Measurements from ENCODE around the gene PTDSS2.

Gene PTDSS2

GRCh38 chr11:520428-521176 is 70.5 kb downstream of the PTDSS2 start:
- Histone ChIP-seq H3K9ac (ENCODE audit: low read length) (no peak overlapping the region), H2BK5ac (ENCODE audit: low read depth, low read length, poor library complexity, severe bottlenecking) (no peak overlapping the region), H3K79me1 (replicated peaks; ENCODE audit: low read length, poor library complexity, severe bottlenecking) (peaks cover 2% of the 10 kb centered on the region), H3K27ac (ENCODE audit: low read length, poor library complexity, severe bottlenecking) (no peak overlapping the region), H2AFZ (ENCODE audit: low read depth, low read length) (no peak overlapping the region), H4K91ac (ENCODE audit: low read length) (no peak overlapping the region), H3K4me3 (ENCODE audit: insufficient read depth in 1 of 2, low read depth in 1 of 2, low read length in 2 of 2) (no peak overlapping the region), H3K4me1 (ENCODE audit: control insufficient read depth, insufficient read depth, low read depth, low read length) (peaks cover 13% of the 10 kb centered on the region), H2BK12ac (ENCODE audit: low read length in 2 of 2) (no peak overlapping the region), H3K36me3 (ENCODE audit: control insufficient read depth in 1 of 2, insufficient read depth in 2 of 2, low read depth in 1 of 2, low read length in 2 of 2) (peaks cover 0 to 3% of the 10 kb centered on the region in 2 experiments), H4K8ac (ENCODE audit: low read length) (no peak overlapping the region), H3K9me3 (ENCODE audit: control insufficient read depth, low read length) (peaks cover 3% of the 10 kb centered on the region), H2AK5ac (ENCODE audit: low read length, severe bottlenecking) (no peak overlapping the region), H3K23ac (ENCODE audit: low read length in 2 of 2) (no peak overlapping the region), H3K4me2 (ENCODE audit: low read length, poor library complexity, severe bottlenecking) (no peak overlapping the region), H2BK15ac (ENCODE audit: low read depth, poor library complexity, severe bottlenecking) (no peak overlapping the region), H3K4ac (ENCODE audit: low read depth in 1 of 2, low read length in 2 of 2) (no peak overlapping the region), H3K18ac (ENCODE audit: low read depth in 1 of 2, low read length in 2 of 2) (no peak overlapping the region), H2BK120ac (ENCODE audit: low read depth, low read length) (no peak overlapping the region), H3K14ac (ENCODE audit: low read length in 2 of 2) (no peak overlapping the region), H3K27me3 (ENCODE audit: control insufficient read depth in 1 of 2, insufficient read depth in 1 of 2, low read length in 2 of 2) (no peaks in the 10 kb centered on the region)
- WGBS, result 93% methylated on average over 39 of the region's 39 CpGs
- DNase-seq, result peak; percentile 20

GRCh38 chr11:521177-521688 is 71.2 kb downstream of the PTDSS2 start:
- Histone ChIP-seq H3K79me1 (replicated peaks; ENCODE audit: low read length, poor library complexity, severe bottlenecking) (peaks cover under 1% of the 10 kb centered on the region), H3K4me2 (ENCODE audit: low read length, poor library complexity, severe bottlenecking) (no peak overlapping the region), H3K36me3 (ENCODE audit: control insufficient read depth in 1 of 2, insufficient read depth in 2 of 2, low read depth in 1 of 2, low read length in 2 of 2) (peaks cover 0 to 3% of the 10 kb centered on the region in 2 experiments), H3K4ac (ENCODE audit: low read depth in 1 of 2, low read length in 2 of 2) (no peak overlapping the region), H3K9ac (ENCODE audit: low read length) (no peak overlapping the region), H2BK12ac (ENCODE audit: low read length in 2 of 2) (no peak overlapping the region), H3K27me3 (ENCODE audit: control insufficient read depth in 1 of 2, insufficient read depth in 1 of 2, low read length in 2 of 2) (no peaks in the 10 kb centered on the region), H4K8ac (ENCODE audit: low read length) (no peak overlapping the region), H3K9me3 (ENCODE audit: control insufficient read depth, low read length) (peaks cover 2% of the 10 kb centered on the region), H3K23ac (ENCODE audit: low read length in 2 of 2) (no peak overlapping the region), H2BK5ac (ENCODE audit: low read depth, low read length, poor library complexity, severe bottlenecking) (no peak overlapping the region), H2BK15ac (ENCODE audit: low read depth, poor library complexity, severe bottlenecking) (no peak overlapping the region), H3K14ac (ENCODE audit: low read length in 2 of 2) (no peak overlapping the region), H2AFZ (ENCODE audit: low read depth, low read length) (no peak overlapping the region), H2AK5ac (ENCODE audit: low read length, severe bottlenecking) (no peak overlapping the region), H3K4me1 (ENCODE audit: control insufficient read depth, insufficient read depth, low read depth, low read length) (peaks cover 13% of the 10 kb centered on the region), H3K18ac (ENCODE audit: low read depth in 1 of 2, low read length in 2 of 2) (no peak overlapping the region), H4K91ac (ENCODE audit: low read length) (no peak overlapping the region), H2BK120ac (ENCODE audit: low read depth, low read length) (no peak overlapping the region), H3K27ac (ENCODE audit: low read length, poor library complexity, severe bottlenecking) (no peak overlapping the region), H3K4me3 (ENCODE audit: insufficient read depth in 1 of 2, low read depth in 1 of 2, low read length in 2 of 2) (no peak overlapping the region)
- 97% methylated on average over 9 of the region's 10 CpGs for WGBS
- no peak for DNase-seq

DNA sequence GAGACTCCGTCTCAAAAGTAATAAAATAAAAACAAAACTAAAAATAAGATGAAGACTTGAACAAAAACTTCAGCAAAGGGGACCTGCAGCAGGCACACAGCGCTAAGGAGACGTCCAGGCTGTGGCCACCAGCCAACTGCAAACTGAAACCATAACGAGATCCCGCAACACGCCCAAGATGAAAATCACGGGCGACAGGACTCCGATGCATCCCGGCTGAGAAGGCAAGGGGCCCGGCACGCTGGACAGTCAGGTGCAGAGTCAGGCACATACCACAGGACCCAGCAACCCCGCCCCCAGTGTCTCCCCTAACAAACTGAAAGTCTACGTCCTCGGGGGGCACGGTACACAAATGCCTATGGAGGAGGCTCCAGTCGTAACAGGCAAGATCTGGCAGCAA is 76.1 kb downstream of the PTDSS2 start:
- Histone ChIP-seq H3K27ac (ENCODE audit: low read length, poor library complexity, severe bottlenecking) (no peak overlapping the region), H3K14ac (ENCODE audit: low read length in 2 of 2) (no peak overlapping the region), H4K91ac (ENCODE audit: low read length) (no peak overlapping the region), H3K18ac (ENCODE audit: low read depth in 1 of 2, low read length in 2 of 2) (no peak overlapping the region), H3K23ac (ENCODE audit: low read length in 2 of 2) (peak overlapping the region in 1 of 2 experiments; percentile 89), H3K9ac (ENCODE audit: low read length) (no peak overlapping the region), H3K27me3 (ENCODE audit: control insufficient read depth in 1 of 2, insufficient read depth in 1 of 2, low read length in 2 of 2) (no peaks in the 10 kb centered on the region), H2AK5ac (ENCODE audit: low read length, severe bottlenecking) (no peak overlapping the region), H2AFZ (ENCODE audit: low read depth, low read length) (no peak overlapping the region), H2BK5ac (ENCODE audit: low read depth, low read length, poor library complexity, severe bottlenecking) (no peak overlapping the region), H2BK12ac (ENCODE audit: low read length in 2 of 2) (no peak overlapping the region), H3K36me3 (ENCODE audit: control insufficient read depth in 1 of 2, insufficient read depth in 2 of 2, low read depth in 1 of 2, low read length in 2 of 2) (peaks cover 3 to 22% of the 10 kb centered on the region in 2 experiments), H3K4ac (ENCODE audit: low read depth in 1 of 2, low read length in 2 of 2) (no peak overlapping the region), H3K4me3 (ENCODE audit: insufficient read depth in 1 of 2, low read depth in 1 of 2, low read length in 2 of 2) (no peak overlapping the region), H3K9me3 (ENCODE audit: control insufficient read depth, low read length) (no peaks in the 10 kb centered on the region), H3K4me1 (ENCODE audit: control insufficient read depth, insufficient read depth, low read depth, low read length) (no peaks in the 10 kb centered on the region), H4K8ac (ENCODE audit: low read length) (no peak overlapping the region), H3K4me2 (ENCODE audit: low read length, poor library complexity, severe bottlenecking) (no peak overlapping the region), H3K79me1 (replicated peaks; ENCODE audit: low read length, poor library complexity, severe bottlenecking) (peaks cover 2% of the 10 kb centered on the region), H2BK15ac (ENCODE audit: low read depth, poor library complexity, severe bottlenecking) (no peak overlapping the region), H2BK120ac (ENCODE audit: low read depth, low read length) (no peak overlapping the region)
- DNase-seq, result no peak
- WGBS, result 93% methylated on average over 17 of the region's 17 CpGs

DNA sequence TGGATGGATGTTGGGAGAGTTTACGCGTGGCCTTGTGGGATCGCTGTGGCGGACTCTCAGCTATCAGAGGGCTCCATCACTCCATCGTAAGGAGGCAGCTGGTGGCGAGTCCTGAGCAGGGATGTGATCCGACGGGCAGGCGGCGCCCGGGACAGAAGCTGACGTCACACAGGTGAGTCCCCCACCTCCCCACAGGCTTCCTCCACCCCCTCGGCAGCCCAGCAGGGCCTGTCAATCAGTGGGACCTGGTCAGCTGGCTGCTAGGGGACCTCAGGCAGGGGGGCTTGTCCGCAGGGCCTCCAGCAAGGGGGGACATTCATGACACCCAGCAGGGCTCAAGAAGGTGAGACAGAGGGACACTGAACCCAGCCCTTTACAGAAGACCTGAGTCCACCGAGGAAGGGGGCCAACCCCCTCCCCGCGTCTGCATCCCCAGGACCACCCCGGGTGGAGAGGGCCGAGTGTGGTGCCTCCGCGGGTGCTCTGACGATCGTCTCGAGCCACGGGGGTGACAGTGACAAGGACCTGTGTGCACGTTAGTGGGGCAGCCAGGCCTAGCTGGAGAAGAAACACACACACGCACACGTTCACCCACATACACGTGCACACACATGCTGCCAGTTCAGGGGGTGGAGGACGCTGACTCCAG is 78.2 kb downstream of the PTDSS2 start:
- no peak overlapping the region for H2BK15ac ChIP-seq (ENCODE audit: low read depth, poor library complexity, severe bottlenecking)
- no peak overlapping the region for H3K27ac ChIP-seq (ENCODE audit: low read length, poor library complexity, severe bottlenecking)
- no peak overlapping the region for H2BK5ac ChIP-seq (ENCODE audit: low read depth, low read length, poor library complexity, severe bottlenecking)
- H3K23ac ChIP-seq (ENCODE audit: low read length in 2 of 2), result no peak overlapping the region
- H3K36me3 ChIP-seq (ENCODE audit: control insufficient read depth in 1 of 2, insufficient read depth in 2 of 2, low read depth in 1 of 2, low read length in 2 of 2), result peaks cover 21 to 43% of the 10 kb centered on the region in 2 experiments
- H3K4ac ChIP-seq (ENCODE audit: low read depth in 1 of 2, low read length in 2 of 2), result no peak overlapping the region
- H3K4me2 ChIP-seq (ENCODE audit: low read length, poor library complexity, severe bottlenecking), result no peak overlapping the region
- H3K14ac ChIP-seq (ENCODE audit: low read length in 2 of 2), result no peak overlapping the region
- H3K18ac ChIP-seq (ENCODE audit: low read depth in 1 of 2, low read length in 2 of 2), result no peak overlapping the region
- H3K4me3 ChIP-seq (ENCODE audit: insufficient read depth in 1 of 2, low read depth in 1 of 2, low read length in 2 of 2), result no peak overlapping the region
- no peak overlapping the region for H2BK12ac ChIP-seq (ENCODE audit: low read length in 2 of 2)
- no peak overlapping the region for H4K8ac ChIP-seq (ENCODE audit: low read length)
- no peak overlapping the region for H2BK120ac ChIP-seq (ENCODE audit: low read depth, low read length)
- 91% methylated on average over 30 of the region's 30 CpGs for WGBS
- no peak overlapping the region for H3K9ac ChIP-seq (ENCODE audit: low read length)
- no peaks in the 10 kb centered on the region for H3K9me3 ChIP-seq (ENCODE audit: control insufficient read depth, low read length)
- H3K79me1 ChIP-seq (replicated peaks; ENCODE audit: low read length, poor library complexity, severe bottlenecking), result peaks cover 8% of the 10 kb centered on the region
- no peak for DNase-seq
- H3K27me3 ChIP-seq (ENCODE audit: control insufficient read depth in 1 of 2, insufficient read depth in 1 of 2, low read length in 2 of 2), result no peaks in the 10 kb centered on the region
- H3K4me1 ChIP-seq (ENCODE audit: control insufficient read depth, insufficient read depth, low read depth, low read length), result peaks cover 4% of the 10 kb centered on the region
- peak overlapping the region; percentile 9 for H4K91ac ChIP-seq (ENCODE audit: low read length)
- H2AFZ ChIP-seq (ENCODE audit: low read depth, low read length), result no peak overlapping the region
- no peak overlapping the region for H2AK5ac ChIP-seq (ENCODE audit: low read length, severe bottlenecking)
